Glutamatergic neuron (in vitro differentiated cells): ENCODE results near the gene SHROOM2. TPM values are rescaled to one million over a fixed set of nuclear protein-coding genes. Genes with fewer than 3 reads are reported as not detected.
"Not testable (repeated sequence)": the region's sequence is repeated elsewhere in the genome, so short reads cannot be mapped to it uniquely, and the experiment has no call there.

ENCODE experiments used
- DNase-seq: peaks from one replicate; pipeline ENCODE4 v3.0.0; 2022
- H3K27ac Mint-ChIP-seq: one replicate; pipeline ENCODE4 v1.8.0; 2020; ENCODE audit warnings: mild to moderate bottlenecking, mixed read lengths, inconsistent platforms; ENCODE audit not compliant: unreplicated experiment
- H3K27me3 Mint-ChIP-seq: one replicate; pipeline ENCODE4 v1.8.0; 2020; ENCODE audit warnings: mild to moderate bottlenecking, moderate library complexity, mixed read lengths, inconsistent platforms; ENCODE audit not compliant: unreplicated experiment
- H3K36me3 Mint-ChIP-seq: one replicate; pipeline ENCODE4 v1.8.0; 2020; ENCODE audit warnings: mild to moderate bottlenecking, mixed read lengths, inconsistent platforms; ENCODE audit not compliant: unreplicated experiment
- H3K4me1 Mint-ChIP-seq: one replicate; pipeline ENCODE4 v1.8.0; 2020; ENCODE audit warnings: mild to moderate bottlenecking, low read depth, mixed read lengths, inconsistent platforms; ENCODE audit not compliant: unreplicated experiment
- H3K4me3 Mint-ChIP-seq: one replicate; pipeline ENCODE4 v1.8.0; 2020; ENCODE audit warnings: mild to moderate bottlenecking, mixed read lengths, inconsistent platforms; ENCODE audit not compliant: unreplicated experiment
- H3K9me3 Mint-ChIP-seq: one replicate; pipeline ENCODE4 v1.8.0; 2020; ENCODE audit warnings: mild to moderate bottlenecking, moderate library complexity, mixed read lengths, inconsistent platforms; ENCODE audit not compliant: unreplicated experiment
- total RNA-seq: library from RNA; stranded (reverse); fragmentation: NEBNext Ultra II Directional; extraction: Animal tissue kit (Norgen Biotek cat#: 25700); gene quantifications from one replicate; pipeline ENCODE4 v1.2.1, GENCODE V29; 2021; ENCODE audit not compliant: unreplicated experiment
- TF ChIP-seq, protein P1 (sequence below): fragments of 200-600 bp; sonication (generic); IDR thresholded peaks from one replicate; pipeline ENCODE4 v1.5.0; 2021; ENCODE audit not compliant: partially characterized antibody, unreplicated experiment

The SHROOM2 gene
- total RNA-seq, 1 donor from 2014 or later: 3.1 TPM

DNA sequence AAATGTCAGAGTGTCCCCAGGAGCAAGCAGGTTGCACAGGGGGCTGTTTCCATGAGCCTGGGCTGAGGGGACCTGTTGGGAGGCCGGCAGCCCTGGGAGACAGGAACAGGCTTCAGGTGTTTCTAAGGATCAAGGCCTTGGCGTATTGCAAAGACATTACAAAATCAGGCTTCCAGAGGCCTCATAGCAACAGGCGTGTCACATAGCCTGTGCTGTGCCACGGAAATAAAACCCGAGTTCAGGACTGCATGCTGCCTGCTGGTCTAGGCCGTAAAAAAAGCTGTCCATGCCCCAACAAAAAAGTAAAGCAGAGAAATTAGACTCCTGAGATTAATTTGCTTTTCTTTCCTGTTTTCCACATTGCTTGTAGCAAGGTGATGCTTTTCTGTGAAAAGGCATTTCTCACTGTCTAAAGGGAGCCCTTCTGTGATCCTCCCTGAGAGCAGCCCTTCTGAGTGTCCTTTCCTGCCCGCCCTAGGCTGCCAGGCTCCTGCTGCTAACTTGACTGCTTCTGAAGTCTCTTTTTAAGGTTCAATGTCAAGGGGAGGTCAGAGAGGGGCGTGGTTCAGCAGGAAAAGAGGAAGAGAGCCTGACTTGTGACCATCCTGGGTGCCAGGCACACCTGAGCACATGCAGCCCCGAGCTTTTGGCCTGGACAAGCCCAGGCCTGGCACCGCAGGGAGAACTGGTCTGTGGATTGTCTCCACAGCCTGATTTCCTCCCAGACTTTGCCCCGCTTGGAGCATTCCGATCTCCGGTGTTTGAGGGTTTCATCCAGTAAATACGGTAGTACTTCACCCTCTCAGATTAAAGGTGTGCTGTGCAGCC lies 21.3 kb downstream of the SHROOM2 start:
- H3K27ac Mint-ChIP-seq: no peak overlapping the region
- no peaks in the 10 kb centered on the region for H3K9me3 Mint-ChIP-seq
- no peak overlapping the region for H3K4me3 Mint-ChIP-seq
- H3K4me1 Mint-ChIP-seq: no peaks in the 10 kb centered on the region
- H3K36me3 Mint-ChIP-seq: no peaks in the 10 kb centered on the region
- H3K27me3 Mint-ChIP-seq: no peaks in the 10 kb centered on the region
- no peak for DNase-seq
- TF ChIP-seq, protein P1, sequence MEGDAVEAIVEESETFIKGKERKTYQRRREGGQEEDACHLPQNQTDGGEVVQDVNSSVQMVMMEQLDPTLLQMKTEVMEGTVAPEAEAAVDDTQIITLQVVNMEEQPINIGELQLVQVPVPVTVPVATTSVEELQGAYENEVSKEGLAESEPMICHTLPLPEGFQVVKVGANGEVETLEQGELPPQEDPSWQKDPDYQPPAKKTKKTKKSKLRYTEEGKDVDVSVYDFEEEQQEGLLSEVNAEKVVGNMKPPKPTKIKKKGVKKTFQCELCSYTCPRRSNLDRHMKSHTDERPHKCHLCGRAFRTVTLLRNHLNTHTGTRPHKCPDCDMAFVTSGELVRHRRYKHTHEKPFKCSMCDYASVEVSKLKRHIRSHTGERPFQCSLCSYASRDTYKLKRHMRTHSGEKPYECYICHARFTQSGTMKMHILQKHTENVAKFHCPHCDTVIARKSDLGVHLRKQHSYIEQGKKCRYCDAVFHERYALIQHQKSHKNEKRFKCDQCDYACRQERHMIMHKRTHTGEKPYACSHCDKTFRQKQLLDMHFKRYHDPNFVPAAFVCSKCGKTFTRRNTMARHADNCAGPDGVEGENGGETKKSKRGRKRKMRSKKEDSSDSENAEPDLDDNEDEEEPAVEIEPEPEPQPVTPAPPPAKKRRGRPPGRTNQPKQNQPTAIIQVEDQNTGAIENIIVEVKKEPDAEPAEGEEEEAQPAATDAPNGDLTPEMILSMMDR: no peak

DNA sequence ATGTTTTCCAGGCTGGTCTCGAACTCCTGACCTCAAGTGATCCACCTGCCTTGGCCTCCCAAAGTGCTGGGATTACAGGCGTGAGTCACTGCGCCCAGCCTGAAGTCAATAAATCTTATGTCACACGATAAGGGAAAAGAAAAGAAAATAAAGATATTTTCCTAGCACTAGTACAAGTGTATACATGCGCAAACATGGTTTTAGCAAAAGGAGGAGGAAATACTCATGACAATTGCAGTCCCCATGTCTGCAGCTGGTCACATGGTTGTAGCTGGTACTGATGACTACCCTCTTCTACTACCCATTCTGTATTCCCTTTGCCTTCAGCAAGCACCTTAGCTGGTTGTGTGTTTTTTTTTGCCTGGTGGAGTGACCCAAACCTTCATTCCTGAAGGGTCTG lies 23.6 kb downstream of the SHROOM2 start:
- DNase-seq, H3K9me3 Mint-ChIP-seq, H3K36me3 Mint-ChIP-seq, H3K4me3 Mint-ChIP-seq, H3K27ac Mint-ChIP-seq, H3K4me1 Mint-ChIP-seq, H3K27me3 Mint-ChIP-seq: not testable (repeated sequence)

DNA sequence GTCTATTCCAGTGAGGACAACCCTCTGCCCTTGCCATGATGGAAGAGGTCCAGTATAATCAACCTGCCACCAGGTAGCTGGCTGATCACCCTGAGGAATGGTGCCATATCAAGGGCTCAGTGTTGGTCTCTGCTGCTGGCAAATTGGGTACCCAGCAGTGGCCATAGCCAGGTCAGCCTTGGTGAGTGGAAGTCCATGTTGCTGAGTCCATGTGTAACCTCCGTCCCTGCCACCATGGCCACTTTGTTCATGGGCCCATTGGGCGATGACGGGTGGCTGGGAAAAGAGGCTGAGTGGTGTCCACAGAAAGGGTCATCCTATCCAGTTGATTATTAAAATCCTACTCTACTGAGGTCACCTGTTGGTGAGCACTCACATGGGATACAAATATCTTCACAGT lies 24.9 kb downstream of the SHROOM2 start:
- H3K27me3 Mint-ChIP-seq, H3K4me1 Mint-ChIP-seq, DNase-seq, H3K36me3 Mint-ChIP-seq, H3K27ac Mint-ChIP-seq, H3K9me3 Mint-ChIP-seq, H3K4me3 Mint-ChIP-seq: not testable (repeated sequence)

DNA sequence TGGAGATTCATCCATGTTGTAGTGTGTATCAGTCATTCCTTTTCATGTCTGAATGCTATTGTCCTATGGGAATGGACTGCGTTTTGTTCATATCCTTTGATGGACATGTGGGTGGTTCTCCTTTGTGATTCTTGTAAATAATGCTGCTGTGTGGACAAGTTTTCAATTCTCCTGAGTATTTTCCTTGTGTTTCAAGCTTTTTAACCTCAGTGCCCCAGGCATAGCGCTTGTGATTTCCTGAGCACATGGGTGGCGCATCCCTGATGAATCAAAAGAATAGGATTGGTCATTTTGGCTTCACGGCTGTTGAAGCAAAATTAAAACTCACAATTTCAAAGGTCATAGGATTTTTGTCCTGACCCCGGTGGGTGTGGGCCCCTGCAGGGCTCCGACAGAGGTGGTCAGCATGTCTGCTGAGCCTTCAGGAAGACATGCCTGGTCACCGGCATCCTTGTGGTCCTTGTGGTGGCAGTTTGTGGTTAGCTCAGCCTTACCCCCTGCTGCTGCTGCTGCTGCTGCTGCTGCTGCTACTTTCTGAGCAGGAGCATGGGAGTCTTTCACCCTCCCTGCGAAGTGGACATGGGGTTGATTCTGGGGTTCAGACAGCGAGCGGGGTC lies 30.0 kb downstream of the SHROOM2 start:
- H3K27ac Mint-ChIP-seq: no peak overlapping the region
- H3K36me3 Mint-ChIP-seq: no peaks in the 10 kb centered on the region
- no peaks in the 10 kb centered on the region for H3K9me3 Mint-ChIP-seq
- H3K27me3 Mint-ChIP-seq: peaks cover under 1% of the 10 kb centered on the region
- no peak for DNase-seq
- no peak overlapping the region for H3K4me3 Mint-ChIP-seq
- TF ChIP-seq, protein P1: no peak
- H3K4me1 Mint-ChIP-seq: no peaks in the 10 kb centered on the region

DNA sequence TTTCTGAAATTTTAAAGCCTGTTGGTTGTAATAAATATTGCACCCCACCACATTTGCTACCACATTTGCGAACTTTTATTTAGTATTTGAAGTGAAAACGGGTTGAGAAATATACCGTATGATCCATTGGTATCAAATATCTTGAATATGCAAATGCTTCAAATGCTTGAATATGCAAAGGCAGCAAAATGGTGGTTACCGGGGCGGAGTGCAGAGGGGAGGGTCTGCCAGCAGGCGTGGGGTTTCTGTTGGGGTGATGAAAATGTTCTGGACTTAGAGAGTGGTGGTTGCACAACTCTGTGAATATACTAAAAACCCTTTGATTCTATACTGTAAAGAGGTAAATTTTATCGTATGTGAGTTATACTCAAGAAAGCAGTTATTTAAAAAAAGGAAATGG lies 35.3 kb downstream of the SHROOM2 start:
- H3K9me3 Mint-ChIP-seq: no peaks in the 10 kb centered on the region
- no peak overlapping the region for H3K4me3 Mint-ChIP-seq
- no peak for DNase-seq
- peaks cover 5% of the 10 kb centered on the region for H3K27me3 Mint-ChIP-seq
- peaks cover 3% of the 10 kb centered on the region for H3K4me1 Mint-ChIP-seq
- no peaks in the 10 kb centered on the region for H3K36me3 Mint-ChIP-seq
- TF ChIP-seq, protein P1: peak; percentile 16
- no peak overlapping the region for H3K27ac Mint-ChIP-seq

DNA sequence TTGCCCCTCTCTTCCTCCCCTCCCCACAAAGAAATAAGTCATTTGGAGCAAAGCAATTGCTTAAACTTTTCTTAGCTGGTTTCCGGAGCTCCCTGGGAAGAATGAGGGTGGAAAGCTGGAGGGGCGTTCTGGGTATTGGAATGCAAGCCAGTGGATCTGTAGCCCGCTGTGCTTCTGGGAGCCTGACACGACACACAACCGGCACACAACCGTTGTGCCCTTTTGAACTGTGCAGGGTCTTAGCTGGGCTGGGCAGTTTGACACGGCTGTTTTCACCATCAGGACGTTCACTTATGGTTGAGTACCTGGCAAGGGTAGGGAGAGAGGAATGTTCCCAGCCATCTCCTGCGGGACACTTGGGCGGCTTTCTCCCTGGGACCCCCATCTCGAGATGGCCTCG lies 38.3 kb downstream of the SHROOM2 start:
- Mint-ChIP-seq H3K36me3 (no peaks in the 10 kb centered on the region), H3K27me3 (peaks cover 5% of the 10 kb centered on the region), H3K4me3 (no peak overlapping the region), H3K4me1 (peaks cover 3% of the 10 kb centered on the region), H3K9me3 (no peaks in the 10 kb centered on the region), H3K27ac (no peak overlapping the region)
- TF ChIP-seq, protein P1: no peak
- DNase-seq: no peak
